ENCODE measurements around the gene FSIP1.

FSIP1 gene

DNA sequence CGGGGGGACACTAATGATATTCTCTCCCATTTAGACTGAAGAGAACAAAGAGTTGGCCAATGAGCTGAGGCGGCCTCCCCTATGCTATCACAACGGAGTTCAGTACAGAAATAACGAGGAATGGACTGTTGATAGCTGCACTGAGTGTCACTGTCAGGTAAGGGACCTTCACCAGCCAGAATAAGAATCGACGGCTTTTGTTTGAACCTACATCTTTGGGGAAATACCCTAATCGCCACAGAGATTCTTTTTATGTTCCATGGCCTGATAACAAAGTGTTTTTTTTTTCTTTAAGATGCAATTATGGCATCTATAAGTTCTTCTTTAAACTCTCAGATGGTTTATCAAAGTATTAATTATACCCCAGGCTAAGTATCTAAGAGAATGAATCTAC, 198.4 kb downstream of the FSIP1 start:
- no peak for DNase-seq (ENCODE audit: low read depth in 3 of 3, low spot score in 1 of 3)

- DNase-seq (ENCODE audit: low read depth in 3 of 3, low spot score in 1 of 3) = no peak
Observed at GRCh38 chr15:39583596-39584265, 198.9 kb downstream of the FSIP1 start.

DNA sequence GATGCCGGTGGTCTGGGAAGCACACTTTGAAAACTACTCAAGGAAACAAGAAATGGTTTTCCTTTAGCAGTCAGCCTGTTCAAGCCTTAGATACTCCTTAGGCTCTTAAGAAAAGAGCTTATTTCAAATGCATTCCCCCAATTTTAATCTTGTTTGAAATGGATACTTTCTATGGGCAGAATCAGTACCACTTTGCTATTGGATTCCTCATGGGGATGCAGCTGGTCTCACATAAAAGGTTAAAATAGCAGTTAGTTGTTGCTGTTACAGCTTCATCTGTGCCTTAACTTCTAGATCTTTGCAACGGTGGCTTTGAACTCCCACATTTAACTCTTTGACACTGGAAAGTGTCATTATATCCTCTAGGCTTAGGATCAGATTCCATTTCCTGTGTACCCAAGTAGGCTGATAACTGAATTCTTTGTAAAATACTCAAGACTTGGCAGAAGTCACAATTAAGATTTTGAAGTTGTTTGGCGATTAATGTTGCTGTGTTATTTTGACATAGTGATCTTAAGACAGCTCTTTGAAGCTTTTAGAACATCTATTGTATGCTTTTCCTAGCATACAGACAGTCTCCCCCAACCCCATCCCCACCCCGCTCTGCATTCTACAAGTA, 199.6 kb downstream of the FSIP1 start:
- DNase-seq (ENCODE audit: low read depth in 3 of 3, low spot score in 1 of 3) = no peak

- DNase-seq (ENCODE audit: low read depth in 3 of 3, low spot score in 1 of 3) = no peak
Observed at GRCh38 chr15:39582286-39582976, 200.2 kb downstream of the FSIP1 start.

- DNase-seq (ENCODE audit: low read depth in 3 of 3, low spot score in 1 of 3) = no peak
Observed at GRCh38 chr15:39581793-39582285, 200.8 kb downstream of the FSIP1 start.

DNA sequence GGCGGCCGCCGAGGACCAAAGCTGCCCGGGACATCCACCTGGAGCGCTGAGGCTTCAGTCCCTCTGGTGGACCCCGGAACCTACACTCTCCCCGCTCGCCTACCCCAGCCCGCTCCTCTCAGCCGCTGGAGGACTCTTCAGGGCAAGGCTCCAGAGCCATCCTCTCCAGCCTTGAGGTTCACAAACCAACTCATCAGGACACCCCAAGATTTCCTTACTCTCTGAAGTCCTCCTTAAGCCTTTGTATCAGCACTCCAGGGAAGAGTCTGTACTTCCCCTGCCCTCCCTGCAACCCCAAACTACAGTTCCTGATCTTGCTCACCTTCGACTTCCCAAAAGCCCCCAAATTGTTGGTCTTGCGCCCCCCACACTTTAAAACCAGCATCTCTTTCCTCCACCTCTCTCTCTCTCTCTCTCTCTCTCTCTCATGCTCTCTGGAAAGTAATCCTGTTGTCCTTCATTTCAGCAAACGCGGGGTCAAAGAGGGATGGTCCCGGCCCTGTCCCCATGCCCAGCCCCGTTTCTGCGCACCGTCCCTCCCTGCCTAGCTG, 201.3 kb downstream of the FSIP1 start:
- DNase-seq (ENCODE audit: low read depth in 3 of 3, low spot score in 1 of 3) = no peak

- DNase-seq (ENCODE audit: low read depth in 3 of 3, low spot score in 1 of 3) = peak in 1 of 3 donors; percentile 25
Observed at GRCh38 chr15:39580485-39581241, 202.0 kb downstream of the FSIP1 start, which contains the start of gene THBS1. THBS1 (plus strand) TSS chr15:39581079; CDS start chr15:39581858, 779 bp downstream.

GRCh38 chr15:39580117-39580484, 202.5 kb downstream of the FSIP1 start:
- peak; percentile 51 to 84 (median 66) for DNase-seq (ENCODE audit: low read depth in 3 of 3, low spot score in 1 of 3)

GRCh38 chr15:39579487-39580116, 203.0 kb downstream of the FSIP1 start:
- no peak for DNase-seq (ENCODE audit: low read depth in 3 of 3, low spot score in 1 of 3)

DNA sequence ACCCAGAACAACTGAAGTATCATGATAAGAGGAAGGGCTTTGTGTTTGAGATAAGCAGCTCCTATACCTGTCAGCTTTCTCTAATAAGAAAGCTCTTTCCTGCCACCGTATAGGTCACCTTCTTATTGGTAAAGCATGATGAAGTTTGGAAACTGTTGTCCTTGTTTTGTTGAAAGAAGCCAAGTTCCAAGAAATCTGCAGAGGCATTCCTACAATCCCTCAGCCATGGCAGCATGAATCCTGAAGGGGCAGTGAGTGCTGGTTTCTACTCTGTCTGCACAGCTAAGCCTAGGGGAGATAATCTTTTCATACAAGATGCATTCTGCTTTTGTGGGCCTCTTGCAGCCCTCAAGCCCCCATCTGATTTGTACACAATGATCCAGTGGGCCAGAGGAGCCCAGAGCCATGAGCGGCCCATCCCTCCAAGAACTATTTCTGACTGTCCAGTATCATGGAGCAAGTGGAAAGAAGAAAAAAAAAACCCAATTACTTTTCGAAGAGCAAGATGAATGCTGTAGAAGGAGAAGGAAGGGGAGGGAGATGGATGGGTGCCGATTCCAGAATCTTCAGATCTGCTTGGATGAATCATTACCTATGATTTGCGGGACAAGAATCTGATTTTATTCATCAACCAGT, 203.7 kb downstream of the FSIP1 start:
- DNase-seq (ENCODE audit: low read depth in 3 of 3, low spot score in 1 of 3) = no peak

GRCh38 chr15:39575180-39575579, 207.5 kb downstream of the FSIP1 start:
- DNase-seq (ENCODE audit: low read depth in 3 of 3, low spot score in 1 of 3) = no peak

DNA sequence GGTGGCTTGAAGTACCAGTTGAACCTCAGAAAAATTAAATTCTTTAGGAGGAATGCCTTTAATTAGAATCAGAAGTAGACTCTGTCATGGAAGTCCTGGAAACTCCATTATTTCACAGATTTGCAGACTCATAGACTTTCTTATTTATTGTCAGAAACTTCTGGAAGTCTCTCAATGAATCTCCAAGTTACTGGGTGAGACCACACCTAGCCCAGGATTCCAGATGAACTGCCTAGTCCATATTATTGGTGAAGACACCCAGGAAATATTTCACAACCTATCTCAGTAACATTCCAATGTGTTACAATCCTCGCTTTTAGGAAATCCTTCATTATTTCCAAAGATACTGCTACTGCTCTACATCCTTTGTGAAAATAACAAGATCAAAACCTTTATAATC, 208.2 kb downstream of the FSIP1 start:
- no peak for DNase-seq (ENCODE audit: low read depth in 3 of 3, low spot score in 1 of 3)

DNA sequence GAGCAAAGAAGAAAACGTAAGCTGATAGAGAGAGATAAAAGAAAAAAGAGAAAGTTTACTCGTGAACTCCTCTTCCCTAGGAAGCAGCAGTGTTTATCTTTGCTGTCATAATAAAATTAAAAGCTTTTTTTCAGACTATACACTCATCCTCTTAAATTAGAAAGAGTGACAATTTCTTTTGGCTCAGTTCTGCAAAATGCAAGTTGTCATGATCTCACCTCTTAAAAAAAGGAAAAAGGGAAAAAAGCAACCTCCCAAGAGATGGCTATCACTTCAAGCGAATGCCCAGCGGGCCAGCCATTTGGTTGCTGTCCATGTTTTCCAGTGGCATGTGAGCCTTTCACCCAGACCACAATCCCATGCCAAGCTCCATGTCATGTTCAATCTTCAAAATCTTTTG, 208.8 kb downstream of the FSIP1 start:
- DNase-seq (ENCODE audit: low read depth in 3 of 3, low spot score in 1 of 3) = no peak

DNA sequence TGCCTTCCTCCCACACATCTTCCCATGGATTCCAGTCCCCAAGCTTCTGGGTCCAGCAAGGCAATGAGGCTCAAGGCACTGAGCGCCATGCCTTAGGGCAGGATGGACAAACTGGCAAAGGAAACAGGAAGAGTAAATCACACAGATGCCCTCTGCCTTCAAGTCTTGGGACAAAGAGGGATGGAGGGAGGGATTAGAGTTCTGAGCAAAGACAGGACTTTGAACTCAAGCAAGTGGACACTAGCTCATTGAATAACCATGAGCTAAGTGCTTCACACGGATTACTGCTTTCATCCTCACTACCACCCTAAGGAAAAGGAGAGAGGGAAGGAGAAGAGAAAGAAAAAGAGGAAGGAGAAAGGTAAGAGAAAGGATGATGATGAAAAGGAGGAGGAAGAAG, 209.4 kb downstream of the FSIP1 start:
- DNase-seq (ENCODE audit: low read depth in 3 of 3, low spot score in 1 of 3) = no peak

DNA sequence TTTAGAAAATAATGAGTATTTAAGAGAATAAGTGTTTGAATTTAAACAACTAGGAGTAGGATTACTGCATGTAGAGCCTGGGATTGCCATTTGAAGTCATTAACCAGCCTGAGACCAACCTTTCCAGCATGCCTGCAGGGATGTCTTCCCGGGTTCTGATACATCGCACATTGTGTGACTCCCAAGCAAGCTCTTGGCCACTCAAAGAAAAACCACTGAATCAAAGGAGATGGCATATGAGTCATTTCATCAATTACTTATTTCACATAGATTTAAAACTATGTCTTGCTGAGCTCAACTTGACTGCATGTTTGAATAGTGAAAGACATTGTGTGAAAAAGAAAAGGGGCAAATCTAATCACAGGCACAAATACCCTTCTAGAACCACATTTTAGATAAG, 216.8 kb downstream of the FSIP1 start:
- no peak for DNase-seq (ENCODE audit: low read depth in 3 of 3, low spot score in 1 of 3)

DNA sequence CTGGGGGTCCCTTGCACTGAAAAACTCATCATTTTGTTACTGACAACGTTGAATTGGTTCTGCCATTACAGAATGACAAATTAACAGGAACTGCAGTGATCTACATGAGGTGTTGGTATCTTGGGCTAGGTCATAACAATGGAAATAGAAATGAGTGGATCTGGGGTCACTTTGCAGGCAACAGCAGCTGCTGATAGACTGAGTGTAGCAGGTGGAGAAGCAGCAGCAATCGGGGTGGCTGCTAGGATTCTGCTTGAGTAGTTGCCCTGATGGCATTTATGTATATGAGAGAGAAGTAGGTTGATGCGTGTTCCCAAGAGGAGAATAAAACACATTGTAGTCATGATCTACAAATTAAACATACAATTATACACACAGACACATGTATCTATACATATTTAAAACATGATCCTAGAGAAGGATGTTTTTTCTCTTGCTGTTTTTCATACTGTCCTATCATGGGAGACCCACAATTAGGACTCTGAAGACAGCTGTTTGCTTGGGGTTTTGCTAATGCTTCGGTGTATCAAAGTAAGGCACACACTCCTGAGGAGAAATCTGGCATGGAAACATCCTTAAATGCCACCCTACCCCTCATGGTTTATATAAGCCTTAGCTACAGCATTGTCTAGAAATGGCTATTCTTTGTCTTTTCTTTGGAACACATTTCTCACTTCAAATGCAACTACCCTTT, 217.5 kb downstream of the FSIP1 start:
- no peak for DNase-seq (ENCODE audit: low read depth in 3 of 3, low spot score in 1 of 3)

- DNase-seq (ENCODE audit: low read depth in 3 of 3, low spot score in 1 of 3) = no peak
Observed at GRCh38 chr15:39558421-39558820, 224.2 kb downstream of the FSIP1 start.

DNA sequence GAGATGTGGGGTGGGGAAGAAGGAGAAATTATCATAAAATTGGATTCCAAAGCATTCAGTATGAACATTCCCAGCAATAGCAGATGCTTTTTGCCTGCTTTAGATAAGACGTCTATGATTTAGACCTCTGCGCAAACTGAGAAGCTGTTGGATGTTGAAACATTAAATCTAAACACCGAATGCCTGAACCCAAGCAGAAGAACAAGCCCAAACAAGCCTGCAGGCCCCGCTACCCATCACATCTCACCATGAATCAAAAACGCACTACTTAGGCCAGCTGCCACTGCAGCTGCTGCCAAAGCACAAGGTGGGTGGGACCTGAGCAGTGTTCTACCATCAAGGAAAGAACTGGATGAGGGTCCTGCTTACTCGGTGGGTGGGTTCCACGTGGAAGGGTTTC, 226.2 kb downstream of the FSIP1 start:
- DNase-seq (ENCODE audit: low read depth in 3 of 3, low spot score in 1 of 3) = no peak

- no peak for DNase-seq (ENCODE audit: low read depth in 3 of 3, low spot score in 1 of 3)
Observed at GRCh38 chr15:39555885-39556284, 226.8 kb downstream of the FSIP1 start.
